Panc1 (cell line): ENCODE data around the gene SLC31A2. TPM values are rescaled to one million over a fixed set of nuclear protein-coding genes. Genes with fewer than 3 reads are reported as not detected.

ENCODE experiments used
- ATAC-seq: fragments of 200-7000 bp; cut with Tn5 transposase; 2 replicates; pipeline ENCODE4 v1.9.1; 2020; ENCODE audit warnings: mild to moderate bottlenecking, moderate library complexity
- BruUV-seq: library from RNA; stranded (reverse); fragments of 400-500 nt; replicated peaks from 2 replicates; lab custom pipeline; 2021; lab: Mats Ljungman, UMichigan
- CTCF ChIA-PET: fragments of 300-600 bp; sonication (Branson Sonifier 250); formaldehyde crosslinking; loops from one replicate; lab custom pipeline; 2022; ENCODE audit warnings: antibody characterized with exemption; lab: Charles Lee
- POLR2A ChIA-PET: fragments of 300-600 bp; sonication (Branson Sonifier 250); formaldehyde crosslinking; loops from one replicate; lab custom pipeline; 2022; ENCODE audit warnings: antibody characterized with exemption; lab: Charles Lee
- DNase-seq: peaks from one replicate; pipeline ENCODE4 v3.0.0-alpha.2; 2010; ENCODE audit warnings: low read depth, low spot score
- H3K27ac ChIP-seq: 2 replicates; pipeline ENCODE4 v1.5.1; 2011; ENCODE audit warnings: mild to moderate bottlenecking, low read length, inconsistent platforms
- H3K27me3 ChIP-seq: fragments of 200-500 bp; sonication (Bioruptor generic); 2 replicates; pipeline ENCODE4 v1.6.0; 2014; ENCODE audit warnings: low read length, inconsistent platforms; ENCODE audit not compliant: control insufficient read depth, insufficient read depth
- H3K36me3 ChIP-seq: fragments of 200-500 bp; sonication (Bioruptor generic); 2 replicates; pipeline ENCODE4 v1.5.1; 2014; ENCODE audit warnings: inconsistent platforms, mild to moderate bottlenecking, low read length, moderate library complexity; ENCODE audit not compliant: control insufficient read depth, insufficient read depth
- H3K4me1 ChIP-seq: 2 replicates; pipeline ENCODE4 v1.5.1; 2011; ENCODE audit warnings: inconsistent platforms, mild to moderate bottlenecking, low read length, moderate library complexity; ENCODE audit not compliant: control insufficient read depth, insufficient read depth
- H3K4me3 ChIP-seq, 2 experiments: 2 replicates each; pipeline ENCODE4 v1.5.1; 2011 to 2012; ENCODE audit warnings: low read depth in 2 of 2, low read length in 2 of 2, mild to moderate bottlenecking in 2 of 2, inconsistent platforms in 1 of 2, moderate library complexity in 1 of 2
- H3K9me3 ChIP-seq: fragments of 200-500 bp; sonication (Bioruptor generic); 2 replicates; pipeline ENCODE4 v1.5.1; 2014; ENCODE audit warnings: low read depth, mild to moderate bottlenecking, inconsistent platforms, low read length, moderate library complexity; ENCODE audit not compliant: control insufficient read depth, insufficient read depth
- POLR2AphosphoS5 ChIP-seq: IDR thresholded peaks from 2 replicates; pipeline ENCODE4 v1.6.1; 2012; ENCODE audit warnings: mild to moderate bottlenecking, low read depth, low read length, moderate library complexity
- SIN3A ChIP-seq: IDR thresholded peaks from 2 replicates; pipeline ENCODE4 v1.6.1; 2012; ENCODE audit warnings: low read depth, mild to moderate bottlenecking, low read length, moderate library complexity, borderline replicate concordance; ENCODE audit not compliant: insufficient read depth
- TCF7L2 ChIP-seq: IDR thresholded peaks from 2 replicates; pipeline ENCODE4 v1.6.1; 2011; ENCODE audit warnings: mild to moderate bottlenecking, low read depth, low read length, inconsistent platforms
- in situ Hi-C: cut with HindIII; loops from 2 replicates; pipeline ENCODE4 v1.10.0; 2016; ENCODE audit warnings: low sequenced_read_pairs, low pct_unique_long_range_greater_than_20kb
- intact Hi-C: fragments of 100-400 bp; cut with micrococcal nuclease; formaldehyde crosslinking; loops from one replicate; pipeline ENCODE4 v1.10.0; 2022; ENCODE audit not compliant: unreplicated experiment
- total RNA-seq: library from RNA; stranded (reverse); gene quantifications from one replicate; pipeline ENCODE4 v1.2.1, GENCODE V29; 2021; ENCODE audit not compliant: unreplicated experiment
- TF ChIP-seq, protein P1 (sequence below), 2 experiments: IDR thresholded peaks; 2 replicates each; pipeline ENCODE4 v1.6.1; 2011 to 2012; ENCODE audit warnings: low read depth in 2 of 2, control low read depth in 1 of 2, low read length in 1 of 2, mild to moderate bottlenecking in 1 of 2, moderate library complexity in 1 of 2; ENCODE audit not compliant: insufficient read depth in 1 of 2
- TF ChIP-seq, protein P2 (sequence below): fragments of 450-650 bp; IDR thresholded peaks from 2 replicates; pipeline ENCODE4 v1.5.1; 2017; ENCODE audit warnings: mild to moderate bottlenecking

SLC31A2 gene
- total RNA-seq, 1 experiment from 2014 or later, result 5.3 TPM

DNA sequence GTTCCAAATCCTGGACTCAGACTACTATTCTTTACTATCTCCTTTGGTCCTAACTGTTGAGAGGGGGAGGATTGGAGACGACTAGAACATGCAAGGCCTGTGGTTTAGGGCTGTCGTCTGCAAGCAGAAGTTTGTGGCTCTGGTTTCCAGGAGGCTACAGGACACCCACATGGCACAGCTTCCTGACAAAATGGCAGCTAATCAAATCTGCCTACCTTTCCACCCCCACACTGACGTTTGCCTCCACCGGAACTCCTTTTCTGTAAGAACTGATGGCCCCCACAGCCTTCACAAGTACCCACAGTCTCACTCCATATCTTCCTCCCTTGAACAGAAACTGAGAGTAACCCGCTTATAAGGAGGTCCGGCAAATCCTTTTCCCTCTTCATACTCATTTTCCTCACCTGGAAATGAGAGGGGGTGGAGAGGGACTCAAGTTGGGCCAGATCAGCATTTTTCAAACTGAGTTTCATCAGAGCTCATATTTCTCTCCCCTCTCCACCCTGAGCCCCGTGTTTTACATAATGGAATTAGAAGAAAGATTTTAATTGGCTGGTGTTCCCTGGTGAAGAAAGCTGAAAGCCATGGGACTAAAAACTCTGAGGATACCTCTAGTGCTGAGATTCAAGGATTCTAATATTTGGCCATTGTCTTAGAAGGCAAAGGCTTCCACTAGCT is 5.2 kb downstream of the SLC31A2 start:
- no peaks in the 10 kb centered on the region for H3K36me3 ChIP-seq
- no peaks in the 10 kb centered on the region for H3K27me3 ChIP-seq
- no peak overlapping the region for H3K4me3 ChIP-seq
- CTCF ChIA-PET, result no interaction called here
- H3K4me1 ChIP-seq, result peaks cover 4% of the 10 kb centered on the region
- intact Hi-C loops, result no loop called here
- in situ Hi-C loops, result no loop called here
- POLR2A ChIA-PET, result no interaction called here
- BruUV-seq, result no TSS peak
- ATAC-seq (no peak), DNase-seq (no peak)
- no peaks in the 10 kb centered on the region for H3K9me3 ChIP-seq
- TF ChIP-seq SIN3A (no peak), TCF7L2 (no peak), POLR2AphosphoS5 (no peak)
- no peak overlapping the region for H3K27ac ChIP-seq

- no TSS peak for BruUV-seq
- CTCF ChIA-PET, result no interaction called here
- Histone ChIP-seq H3K4me1 (peaks cover under 1% of the 10 kb centered on the region; the same call in 1 of the 2 replicates), H3K9me3 (no peaks in the 10 kb centered on the region), H3K36me3 (no peaks in the 10 kb centered on the region), H3K27ac (no peak overlapping the region), H3K4me3 (no peak overlapping the region), H3K27me3 (no peaks in the 10 kb centered on the region)
- DNase-seq (no peak), ATAC-seq (peak; percentile 52; the same call in 1 of the 2 replicates)
- intact Hi-C loops, result no loop called here
- in situ Hi-C loops, result no loop called here
- POLR2A ChIA-PET, result no interaction called here
- TF ChIP-seq, protein P1, sequence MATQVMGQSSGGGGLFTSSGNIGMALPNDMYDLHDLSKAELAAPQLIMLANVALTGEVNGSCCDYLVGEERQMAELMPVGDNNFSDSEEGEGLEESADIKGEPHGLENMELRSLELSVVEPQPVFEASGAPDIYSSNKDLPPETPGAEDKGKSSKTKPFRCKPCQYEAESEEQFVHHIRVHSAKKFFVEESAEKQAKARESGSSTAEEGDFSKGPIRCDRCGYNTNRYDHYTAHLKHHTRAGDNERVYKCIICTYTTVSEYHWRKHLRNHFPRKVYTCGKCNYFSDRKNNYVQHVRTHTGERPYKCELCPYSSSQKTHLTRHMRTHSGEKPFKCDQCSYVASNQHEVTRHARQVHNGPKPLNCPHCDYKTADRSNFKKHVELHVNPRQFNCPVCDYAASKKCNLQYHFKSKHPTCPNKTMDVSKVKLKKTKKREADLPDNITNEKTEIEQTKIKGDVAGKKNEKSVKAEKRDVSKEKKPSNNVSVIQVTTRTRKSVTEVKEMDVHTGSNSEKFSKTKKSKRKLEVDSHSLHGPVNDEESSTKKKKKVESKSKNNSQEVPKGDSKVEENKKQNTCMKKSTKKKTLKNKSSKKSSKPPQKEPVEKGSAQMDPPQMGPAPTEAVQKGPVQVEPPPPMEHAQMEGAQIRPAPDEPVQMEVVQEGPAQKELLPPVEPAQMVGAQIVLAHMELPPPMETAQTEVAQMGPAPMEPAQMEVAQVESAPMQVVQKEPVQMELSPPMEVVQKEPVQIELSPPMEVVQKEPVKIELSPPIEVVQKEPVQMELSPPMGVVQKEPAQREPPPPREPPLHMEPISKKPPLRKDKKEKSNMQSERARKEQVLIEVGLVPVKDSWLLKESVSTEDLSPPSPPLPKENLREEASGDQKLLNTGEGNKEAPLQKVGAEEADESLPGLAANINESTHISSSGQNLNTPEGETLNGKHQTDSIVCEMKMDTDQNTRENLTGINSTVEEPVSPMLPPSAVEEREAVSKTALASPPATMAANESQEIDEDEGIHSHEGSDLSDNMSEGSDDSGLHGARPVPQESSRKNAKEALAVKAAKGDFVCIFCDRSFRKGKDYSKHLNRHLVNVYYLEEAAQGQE (IDR thresholded peaks at IDR 0.05; ENCODE audit: insufficient read depth in 1 of 2, low read depth in 2 of 2, low read length in 1 of 2), result no peak
- TF ChIP-seq TCF7L2, result no peak
- TF ChIP-seq SIN3A, result no peak
- TF ChIP-seq, protein P2, sequence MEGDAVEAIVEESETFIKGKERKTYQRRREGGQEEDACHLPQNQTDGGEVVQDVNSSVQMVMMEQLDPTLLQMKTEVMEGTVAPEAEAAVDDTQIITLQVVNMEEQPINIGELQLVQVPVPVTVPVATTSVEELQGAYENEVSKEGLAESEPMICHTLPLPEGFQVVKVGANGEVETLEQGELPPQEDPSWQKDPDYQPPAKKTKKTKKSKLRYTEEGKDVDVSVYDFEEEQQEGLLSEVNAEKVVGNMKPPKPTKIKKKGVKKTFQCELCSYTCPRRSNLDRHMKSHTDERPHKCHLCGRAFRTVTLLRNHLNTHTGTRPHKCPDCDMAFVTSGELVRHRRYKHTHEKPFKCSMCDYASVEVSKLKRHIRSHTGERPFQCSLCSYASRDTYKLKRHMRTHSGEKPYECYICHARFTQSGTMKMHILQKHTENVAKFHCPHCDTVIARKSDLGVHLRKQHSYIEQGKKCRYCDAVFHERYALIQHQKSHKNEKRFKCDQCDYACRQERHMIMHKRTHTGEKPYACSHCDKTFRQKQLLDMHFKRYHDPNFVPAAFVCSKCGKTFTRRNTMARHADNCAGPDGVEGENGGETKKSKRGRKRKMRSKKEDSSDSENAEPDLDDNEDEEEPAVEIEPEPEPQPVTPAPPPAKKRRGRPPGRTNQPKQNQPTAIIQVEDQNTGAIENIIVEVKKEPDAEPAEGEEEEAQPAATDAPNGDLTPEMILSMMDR, result no peak; the same call in 1 of the 2 replicates
- TF ChIP-seq POLR2AphosphoS5, result no peak
Measured at GRCh38 chr9:113156880-113157279, 6.1 kb downstream of the SLC31A2 start.

DNA sequence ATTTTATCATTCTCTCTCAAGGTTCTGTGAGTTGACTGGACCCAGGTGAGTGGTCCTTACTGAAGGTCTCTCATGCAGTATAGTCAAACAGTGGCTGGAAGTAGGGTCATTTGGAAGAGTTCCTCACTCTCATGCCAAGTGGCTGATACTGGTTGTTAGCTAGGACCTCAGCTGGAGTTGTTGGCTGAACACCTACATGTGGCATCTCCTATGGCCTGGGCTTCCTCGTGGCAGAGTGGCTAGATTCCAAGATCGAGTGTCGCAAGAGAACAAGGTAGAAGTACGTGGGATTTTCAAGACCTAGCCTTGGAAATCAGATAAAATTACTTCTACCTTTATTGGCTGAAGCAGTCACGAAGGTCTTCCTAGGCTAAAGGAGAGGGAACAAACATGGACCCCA is 7.6 kb downstream of the SLC31A2 start:
- no peak for DNase-seq
- no peaks in the 10 kb centered on the region for H3K9me3 ChIP-seq
- ChIA-PET CTCF (no interaction called here), POLR2A (no interaction called here)
- no peaks in the 10 kb centered on the region for H3K4me1 ChIP-seq
- in situ Hi-C loops, result no loop called here
- no peak for ATAC-seq
- no TSS peak for BruUV-seq
- no peaks in the 10 kb centered on the region for H3K27me3 ChIP-seq
- TF ChIP-seq SIN3A (no peak), TCF7L2 (no peak), POLR2AphosphoS5 (no peak)
- TF ChIP-seq, protein P1 (IDR thresholded peaks at IDR 0.05; ENCODE audit: insufficient read depth in 1 of 2, low read depth in 2 of 2, low read length in 1 of 2), result no peak
- TF ChIP-seq, protein P2, result no peak
- H3K4me3 ChIP-seq, result no peak overlapping the region
- no peaks in the 10 kb centered on the region for H3K36me3 ChIP-seq
- intact Hi-C loops, result no loop called here
- no peak overlapping the region for H3K27ac ChIP-seq
